ENCODE data around the gene TYRO3.
A peak's percentile ranks its signal among the peaks of the same experiment; 100 is the strongest.
"Not testable (repeated sequence)": the region's sequence is repeated elsewhere in the genome, so short reads cannot be mapped to it uniquely, and the experiment has no call there.

Gene TYRO3

DNA sequence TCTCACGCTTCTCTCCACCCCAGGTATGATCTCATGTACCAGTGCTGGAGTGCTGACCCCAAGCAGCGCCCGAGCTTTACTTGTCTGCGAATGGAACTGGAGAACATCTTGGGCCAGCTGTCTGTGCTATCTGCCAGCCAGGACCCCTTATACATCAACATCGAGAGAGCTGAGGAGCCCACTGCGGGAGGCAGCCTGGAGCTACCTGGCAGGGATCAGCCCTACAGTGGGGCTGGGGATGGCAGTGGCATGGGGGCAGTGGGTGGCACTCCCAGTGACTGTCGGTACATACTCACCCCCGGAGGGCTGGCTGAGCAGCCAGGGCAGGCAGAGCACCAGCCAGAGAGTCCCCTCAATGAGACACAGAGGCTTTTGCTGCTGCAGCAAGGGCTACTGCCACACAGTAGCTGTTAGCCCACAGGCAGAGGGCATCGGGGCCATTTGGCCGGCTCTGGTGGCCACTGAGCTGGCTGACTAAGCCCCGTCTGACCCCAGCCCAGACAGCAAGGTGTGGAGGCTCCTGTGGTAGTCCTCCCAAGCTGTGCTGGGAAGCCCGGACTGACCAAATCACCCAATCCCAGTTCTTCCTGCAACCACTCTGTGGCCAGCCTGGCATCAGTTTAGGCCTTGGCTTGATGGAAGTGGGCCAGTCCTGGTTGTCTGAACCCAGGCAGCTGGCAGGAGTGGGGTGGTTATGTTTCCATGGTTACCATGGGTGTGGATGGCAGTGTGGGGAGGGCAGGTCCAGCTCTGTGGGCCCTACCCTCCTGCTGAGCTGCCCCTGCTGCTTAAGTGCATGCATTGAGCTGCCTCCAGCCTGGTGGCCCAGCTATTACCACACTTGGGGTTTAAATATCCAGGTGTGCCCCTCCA, 19.1 kb downstream of the TYRO3 start:
- DNase-seq = no peak

DNA sequence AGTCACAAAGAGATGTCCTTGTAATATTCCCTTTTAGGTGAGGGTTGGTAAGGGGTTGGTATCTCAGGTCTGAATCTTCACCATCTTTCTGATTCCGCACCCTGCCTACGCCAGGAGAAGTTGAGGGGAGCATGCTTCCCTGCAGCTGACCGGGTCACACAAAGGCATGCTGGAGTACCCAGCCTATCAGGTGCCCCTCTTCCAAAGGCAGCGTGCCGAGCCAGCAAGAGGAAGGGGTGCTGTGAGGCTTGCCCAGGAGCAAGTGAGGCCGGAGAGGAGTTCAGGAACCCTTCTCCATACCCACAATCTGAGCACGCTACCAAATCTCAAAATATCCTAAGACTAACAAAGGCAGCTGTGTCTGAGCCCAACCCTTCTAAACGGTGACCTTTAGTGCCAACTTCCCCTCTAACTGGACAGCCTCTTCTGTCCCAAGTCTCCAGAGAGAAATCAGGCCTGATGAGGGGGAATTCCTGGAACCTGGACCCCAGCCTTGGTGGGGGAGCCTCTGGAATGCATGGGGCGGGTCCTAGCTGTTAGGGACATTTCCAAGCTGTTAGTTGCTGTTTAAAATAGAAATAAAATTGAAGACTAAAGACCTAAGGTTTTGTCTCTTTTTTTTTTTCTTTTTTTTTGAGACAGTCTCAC, 19.8 kb downstream of the TYRO3 start:
- no peak for DNase-seq

DNA sequence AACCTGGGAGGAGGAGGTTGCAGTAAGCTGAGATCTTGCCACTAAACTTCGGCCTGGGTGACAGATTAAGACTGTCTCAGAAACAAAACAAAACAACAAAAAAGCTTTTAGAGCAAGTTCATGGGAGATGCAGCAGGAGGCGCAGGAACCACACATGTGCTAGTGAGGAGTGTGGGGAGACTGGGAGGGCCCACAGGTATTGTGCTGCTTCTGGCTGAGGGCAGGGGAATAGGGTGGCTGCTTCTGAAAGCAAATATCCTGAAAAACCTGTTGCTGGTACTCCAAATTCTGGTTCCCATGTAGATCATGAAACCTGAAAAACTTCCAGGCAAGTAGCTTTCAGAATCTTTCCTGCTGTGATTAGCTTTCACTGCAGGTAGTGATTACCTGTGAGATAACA, 22.1 kb downstream of the TYRO3 start:
- no peak for DNase-seq

DNA sequence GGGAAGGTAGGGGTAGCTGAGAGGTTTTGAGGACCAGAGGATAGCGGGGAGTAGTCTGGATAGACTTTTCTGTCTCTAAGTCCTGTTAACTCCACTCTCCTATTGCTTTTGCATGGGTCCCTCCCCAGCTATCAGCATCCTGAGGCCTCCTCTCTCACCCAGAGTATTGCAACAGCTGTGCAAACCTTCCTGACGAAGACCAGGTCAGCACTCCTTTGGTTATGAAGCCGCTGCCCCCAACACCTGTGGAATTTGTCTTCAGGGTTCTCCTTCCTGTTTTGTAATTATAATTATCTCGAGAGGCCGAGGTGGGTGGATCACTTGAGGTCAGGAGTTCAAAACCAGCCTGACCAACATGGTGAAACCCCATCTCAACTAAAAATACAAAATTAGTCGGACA, 24.8 kb downstream of the TYRO3 start:
- no peak for DNase-seq

DNA sequence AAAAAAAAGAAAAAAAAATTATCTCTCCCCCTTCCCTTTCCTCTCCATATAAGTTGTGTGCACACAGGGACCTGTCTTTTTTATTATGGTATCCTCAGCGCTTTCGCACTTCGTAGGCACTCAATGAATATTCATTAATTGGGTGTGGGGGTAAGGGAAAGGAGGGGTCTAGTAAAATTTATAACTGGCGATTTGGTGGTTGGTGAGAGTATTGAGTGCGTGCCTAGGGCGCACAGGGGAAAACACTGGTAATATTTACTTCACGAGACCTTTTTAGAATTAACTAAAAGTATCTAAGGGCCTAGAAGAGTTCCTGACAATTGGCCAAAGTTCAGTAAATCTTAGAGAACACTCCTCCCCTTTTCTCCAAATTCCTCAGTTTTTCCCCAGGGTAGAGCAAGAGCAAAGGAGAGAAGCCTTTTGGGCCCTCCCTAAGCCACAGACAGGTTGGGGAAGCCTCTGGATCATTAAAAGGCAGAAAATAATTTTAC, 25.7 kb downstream of the TYRO3 start:
- DNase-seq = no peak

DNA sequence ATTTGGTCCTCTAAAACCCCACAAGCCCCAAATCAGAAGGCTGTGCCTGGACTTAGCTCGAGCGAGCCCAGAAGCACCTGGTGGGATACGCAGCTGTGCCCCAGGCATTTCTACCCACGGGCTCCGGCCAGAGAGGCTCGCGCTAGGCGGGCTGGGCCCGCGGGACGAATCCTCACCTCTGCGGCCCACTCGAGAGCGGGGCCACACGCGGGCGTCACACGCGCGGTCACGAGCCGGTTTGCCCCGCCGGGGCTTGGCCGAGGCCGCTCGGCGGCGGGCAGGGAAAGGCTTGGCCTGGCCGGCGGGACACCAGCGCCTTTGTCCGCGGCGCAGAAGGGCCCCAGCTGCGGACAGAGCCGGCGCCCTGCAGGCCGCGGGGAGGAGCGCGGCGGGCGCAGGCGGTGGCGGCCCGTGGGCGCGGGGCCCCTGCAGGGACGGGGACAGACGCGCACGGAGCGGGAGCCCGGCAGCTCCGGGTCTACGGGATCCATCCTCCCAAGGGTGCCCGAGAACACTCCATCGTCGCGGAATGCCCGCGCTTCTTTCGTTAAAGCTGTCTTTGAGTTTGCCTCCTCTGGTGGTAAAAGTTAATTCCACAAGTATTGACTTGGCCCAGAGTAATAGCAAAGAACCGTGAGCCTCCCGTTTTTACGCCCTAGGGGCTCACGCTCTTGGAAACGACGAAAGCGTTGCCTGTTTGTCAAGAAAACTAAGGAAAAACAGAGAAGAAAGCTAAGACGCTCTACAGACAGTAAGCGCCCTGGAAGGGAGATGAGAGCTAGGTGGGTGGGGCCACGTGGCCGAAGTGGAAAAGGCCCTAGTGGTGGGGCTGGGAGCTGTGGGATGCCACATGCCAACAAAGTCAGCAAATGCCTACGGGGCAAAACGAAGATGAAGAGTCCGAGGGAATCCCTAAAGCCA, 26.4 kb downstream of the TYRO3 start:
- peak; percentile 54 for DNase-seq

DNA sequence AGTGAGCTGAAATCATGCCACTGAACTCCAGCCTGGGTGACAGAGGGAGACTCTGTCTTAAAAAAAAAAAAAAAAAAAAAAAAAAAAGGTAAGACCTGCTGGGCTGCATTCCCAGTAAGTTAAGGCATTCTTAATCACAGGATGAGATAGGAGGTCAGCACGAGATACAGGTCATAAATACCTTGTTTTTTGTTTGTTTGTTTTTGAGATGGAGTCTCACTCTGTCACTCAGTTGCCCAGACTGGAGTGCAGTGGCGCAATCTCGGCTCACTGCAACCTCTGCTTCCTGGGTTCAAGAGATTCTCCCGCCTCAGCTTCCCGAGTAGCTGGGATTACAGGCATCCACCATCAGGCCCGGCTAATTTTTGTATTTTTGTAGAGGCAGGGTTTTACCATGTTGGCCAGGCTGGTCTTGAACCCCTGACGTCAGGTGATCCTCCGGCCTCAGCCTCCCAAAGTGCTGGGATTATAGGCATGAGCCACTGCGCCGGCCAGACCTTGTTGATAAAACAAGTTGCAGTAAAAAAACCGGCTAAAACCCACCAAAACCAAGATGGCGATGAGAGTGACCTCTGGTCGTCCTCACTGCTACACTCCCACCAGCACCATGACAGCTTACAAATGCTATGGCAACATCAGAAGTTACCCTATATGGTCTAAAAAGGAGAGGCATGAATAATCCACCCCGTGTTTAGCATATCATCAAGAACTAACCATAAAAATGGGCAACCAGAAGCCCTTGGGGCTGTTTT, 27.7 kb downstream of the TYRO3 start:
- DNase-seq = not testable (repeated sequence)

DNA sequence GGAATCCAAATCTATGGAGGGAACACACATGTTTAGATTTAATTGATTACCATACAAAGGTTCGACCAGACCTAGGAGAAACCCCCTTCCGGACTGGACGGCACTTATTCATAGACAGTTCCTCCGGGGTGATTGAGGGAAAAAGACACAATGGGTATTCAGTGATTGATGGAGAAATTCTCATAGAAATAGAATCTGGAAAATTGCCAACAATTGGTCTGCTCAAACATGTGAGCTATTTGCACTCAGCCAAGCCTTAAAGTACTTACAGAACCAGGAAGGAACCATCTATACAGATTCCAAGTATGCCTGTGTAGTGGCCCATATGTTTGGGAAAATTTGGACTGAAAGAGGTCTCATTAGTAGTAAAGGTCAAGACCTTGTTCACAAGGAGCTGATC, 30.0 kb downstream of the TYRO3 start:
- not testable (repeated sequence) for DNase-seq

DNA sequence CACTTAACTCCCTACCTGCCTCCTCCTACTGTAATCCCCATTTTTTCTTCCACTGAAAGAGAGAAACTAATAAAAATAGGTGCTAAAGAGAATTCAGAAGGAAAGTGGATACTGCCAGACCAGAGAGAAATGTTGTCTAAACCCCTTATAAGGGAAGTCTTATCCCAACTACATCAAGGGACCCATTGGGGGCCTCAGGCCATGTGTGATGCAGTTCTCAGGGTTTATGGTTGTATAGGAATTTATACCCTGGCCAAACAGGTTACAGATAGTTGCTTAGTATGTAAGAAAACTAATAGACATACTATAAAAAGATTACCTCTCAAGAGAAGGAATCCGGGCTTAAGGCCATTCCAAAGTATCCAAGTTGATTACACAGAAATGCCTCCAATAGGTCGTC, 30.6 kb downstream of the TYRO3 start:
- DNase-seq = not testable (repeated sequence)

DNA sequence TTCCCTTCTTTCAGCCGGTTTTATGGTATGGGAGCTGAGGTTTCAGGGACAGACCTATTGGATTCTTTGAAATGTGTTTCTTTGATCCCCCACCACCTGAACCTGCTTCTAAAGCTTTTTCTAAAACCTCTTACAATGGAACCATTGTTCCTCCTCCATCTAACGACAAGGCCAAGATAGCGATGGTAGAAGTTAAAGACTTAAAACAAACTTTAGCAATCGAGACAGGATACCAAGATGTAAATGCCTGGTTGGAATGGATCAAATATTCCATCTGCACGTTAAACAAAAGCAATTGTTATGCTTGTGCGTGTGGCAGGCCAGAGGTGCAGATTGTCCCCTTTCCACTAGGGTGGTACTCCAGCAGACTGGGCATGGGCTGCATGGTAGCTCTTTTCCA, 32.2 kb downstream of the TYRO3 start:
- not testable (repeated sequence) for DNase-seq

DNA sequence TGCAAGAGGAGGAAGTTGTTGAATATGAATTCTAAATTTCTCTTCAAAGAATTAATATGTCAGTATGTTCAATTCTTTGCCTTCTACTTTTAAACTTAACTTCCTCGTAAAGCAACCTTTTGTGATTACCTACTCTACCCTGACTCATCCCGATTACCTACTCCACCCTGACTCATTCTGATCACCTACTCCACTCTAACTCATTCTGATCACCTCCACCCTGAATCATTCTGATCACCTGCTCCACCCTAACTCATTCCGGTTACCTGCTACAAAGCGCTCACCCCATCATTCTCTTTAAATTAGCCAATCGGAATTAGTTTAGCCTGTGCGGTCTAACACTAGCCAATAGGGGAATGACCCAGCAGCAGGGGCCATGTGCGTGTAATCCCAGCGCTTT, 33.7 kb downstream of the TYRO3 start:
- not testable (repeated sequence) for DNase-seq

DNA sequence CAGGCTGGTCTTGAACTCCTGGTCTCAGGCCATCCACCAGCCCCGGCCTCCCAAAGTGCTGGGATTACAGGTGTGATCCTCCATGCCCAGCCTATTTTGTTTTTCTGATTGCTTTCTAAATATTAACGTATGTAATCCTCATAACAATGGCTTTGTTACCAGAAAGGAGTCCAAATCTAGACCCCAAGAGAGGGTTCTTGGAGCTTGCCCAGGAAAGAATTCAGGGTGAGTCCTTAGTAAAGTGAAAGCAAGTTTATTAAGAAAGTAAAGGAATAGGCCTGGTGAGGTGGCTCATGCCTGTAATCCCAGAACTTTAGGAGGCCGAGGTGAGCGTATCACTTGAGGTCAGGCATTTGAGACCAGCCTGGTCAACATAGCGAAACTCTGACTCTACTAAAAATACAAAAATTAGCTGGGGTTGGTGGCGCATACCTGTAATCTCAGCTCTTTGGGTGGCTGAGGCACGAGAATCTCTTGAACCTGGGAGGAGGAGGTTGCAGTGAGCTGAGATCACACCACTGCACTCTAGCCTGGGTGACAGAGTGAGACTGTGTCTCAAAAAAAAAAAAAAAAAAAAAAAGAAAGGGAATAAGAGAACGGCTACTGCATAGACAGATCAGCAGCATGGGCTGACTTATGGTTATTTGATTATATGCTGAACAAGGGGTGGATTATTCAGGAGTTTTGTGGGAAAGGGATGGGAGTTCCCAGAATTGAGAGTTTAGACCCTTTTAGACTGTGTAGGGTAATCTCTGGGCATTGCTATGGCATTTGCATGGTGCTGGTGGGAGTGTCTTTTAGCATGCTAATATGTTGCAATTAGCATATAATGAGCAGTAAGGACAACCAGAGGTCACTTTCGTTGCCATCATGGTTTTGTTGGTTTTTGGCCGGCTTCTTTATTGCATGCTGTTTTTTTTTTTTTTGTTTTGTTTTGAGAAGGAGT, 36.1 kb downstream of the TYRO3 start:
- DNase-seq = no peak

DNA sequence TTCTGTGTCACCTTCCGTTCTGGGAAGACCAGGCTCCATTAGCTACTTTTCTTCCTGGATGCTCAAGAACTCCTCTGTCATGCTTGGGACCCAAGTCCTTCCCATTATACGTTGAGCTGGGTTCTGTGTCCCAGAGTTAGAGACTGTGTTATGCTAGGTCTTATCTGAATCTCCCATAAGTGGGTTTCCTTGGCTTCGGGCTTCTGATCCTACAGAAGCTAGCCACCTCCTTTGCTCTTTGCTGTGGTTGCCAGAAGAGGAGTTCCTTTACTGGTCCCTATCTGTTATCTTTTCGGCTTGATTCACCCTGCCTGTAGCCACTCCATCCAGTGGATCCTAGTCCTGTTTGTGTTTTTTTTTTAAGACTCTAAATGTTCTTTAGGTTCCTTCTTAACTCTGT, 38.0 kb downstream of the TYRO3 start:
- DNase-seq = no peak

DNA sequence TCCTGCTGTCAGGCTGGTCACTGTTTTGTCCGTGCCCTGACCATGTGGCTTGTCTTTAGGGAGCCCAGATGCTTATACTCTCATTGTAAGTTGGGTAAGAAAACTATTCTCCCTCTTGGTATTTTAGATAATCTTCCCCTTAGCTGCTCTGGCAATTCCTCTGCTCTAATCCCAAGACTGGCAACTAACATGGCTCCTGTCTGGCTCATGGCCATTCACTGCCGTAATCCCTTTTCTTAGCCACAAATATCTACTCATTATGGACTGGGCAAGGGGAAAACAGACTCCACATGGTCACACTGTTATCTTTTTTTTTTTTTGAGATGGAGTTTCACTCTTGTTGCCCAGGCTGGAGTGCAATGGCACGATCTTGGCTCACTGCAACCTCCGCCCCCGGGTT, 38.8 kb downstream of the TYRO3 start:
- DNase-seq = no peak

DNA sequence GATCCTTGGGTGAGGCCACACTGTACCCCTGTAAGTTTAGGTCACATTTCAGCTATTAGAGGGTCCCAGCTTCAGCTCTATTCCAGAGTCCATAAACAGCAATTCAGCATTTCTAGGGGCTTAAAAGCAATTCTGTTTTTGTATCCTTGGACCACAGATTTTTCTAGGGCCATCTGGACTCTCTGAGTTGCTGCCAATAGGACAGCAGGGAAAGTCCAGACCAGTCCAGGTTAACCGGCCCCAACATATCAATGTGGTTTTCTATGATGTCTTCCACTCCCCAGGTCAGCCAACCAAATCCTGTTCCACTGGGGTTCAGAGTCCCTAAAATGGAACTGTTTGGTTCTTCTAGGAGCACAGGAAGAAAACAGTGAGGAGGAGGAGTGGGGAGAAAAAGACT, 40.0 kb downstream of the TYRO3 start:
- no peak for DNase-seq

DNA sequence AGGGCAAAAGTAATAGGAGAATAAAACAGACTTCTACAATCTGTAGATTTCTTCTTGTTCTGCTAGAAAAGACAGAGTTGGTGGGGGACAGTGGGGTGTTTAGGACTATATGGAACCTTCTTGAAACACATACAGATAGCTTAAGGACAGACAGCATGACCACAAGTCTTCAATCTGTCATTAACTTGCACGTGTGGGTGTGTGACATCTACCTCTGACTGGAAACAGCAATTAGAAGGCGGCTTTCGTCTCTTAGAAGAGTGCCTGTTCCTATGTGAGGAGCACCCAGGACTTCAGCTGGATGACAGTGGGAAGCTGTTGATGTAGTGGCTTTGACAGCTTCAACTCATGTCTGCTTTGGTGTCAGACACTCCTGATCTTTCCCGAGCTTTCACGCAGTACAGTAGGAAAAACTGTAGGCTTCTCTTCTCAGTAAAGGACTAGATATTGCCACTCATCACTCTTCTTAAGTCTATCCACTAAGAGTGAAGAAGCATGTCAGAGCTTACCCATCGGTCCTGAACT, 44.5 kb downstream of the TYRO3 start:
- no peak for DNase-seq

DNA sequence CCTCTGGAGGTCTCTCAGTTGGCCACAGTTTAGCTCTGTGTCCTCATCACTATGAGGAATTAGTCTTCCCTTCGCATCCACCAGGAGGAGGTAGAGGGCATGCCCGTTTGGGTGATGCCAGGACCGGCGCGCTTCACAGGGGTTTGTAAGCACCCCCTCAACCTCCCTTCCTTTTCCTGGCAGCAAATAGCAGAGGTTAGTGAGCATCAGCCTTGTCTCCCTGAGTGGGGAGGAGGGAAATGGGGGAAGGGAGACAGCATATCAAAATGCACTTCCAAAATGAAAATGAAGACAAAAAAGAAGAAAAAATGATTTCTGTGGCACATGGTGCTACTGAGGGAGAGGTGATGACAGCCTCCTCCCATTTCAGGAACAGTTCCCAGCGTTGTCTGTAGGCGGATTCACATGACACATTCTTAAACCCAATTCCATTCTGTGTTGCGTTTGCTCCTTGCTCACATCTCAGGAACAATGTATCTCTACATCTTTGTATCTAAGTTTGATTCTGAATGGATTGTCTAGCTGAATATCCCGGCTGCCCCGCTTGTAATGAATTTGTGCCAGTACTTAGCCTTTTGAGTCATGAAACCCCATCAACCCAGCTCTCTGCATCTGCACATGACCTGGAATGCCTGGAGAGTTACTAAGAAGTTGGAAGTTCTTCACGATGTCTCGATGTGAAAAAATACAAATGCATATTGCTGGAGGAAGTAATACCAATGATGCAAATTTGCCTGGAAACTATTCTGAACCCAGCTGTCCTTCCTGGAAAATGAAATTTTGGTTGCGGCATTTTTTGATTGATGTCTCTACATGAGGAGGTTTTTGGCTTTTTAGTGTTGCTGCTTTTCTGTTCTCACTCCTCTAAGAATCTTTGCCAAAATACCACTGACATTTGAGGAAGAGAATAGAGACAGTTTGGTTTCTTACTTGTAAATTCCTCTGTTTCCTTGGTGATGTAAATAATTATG, 45.2 kb downstream of the TYRO3 start:
- DNase-seq = peak; percentile 53

DNA sequence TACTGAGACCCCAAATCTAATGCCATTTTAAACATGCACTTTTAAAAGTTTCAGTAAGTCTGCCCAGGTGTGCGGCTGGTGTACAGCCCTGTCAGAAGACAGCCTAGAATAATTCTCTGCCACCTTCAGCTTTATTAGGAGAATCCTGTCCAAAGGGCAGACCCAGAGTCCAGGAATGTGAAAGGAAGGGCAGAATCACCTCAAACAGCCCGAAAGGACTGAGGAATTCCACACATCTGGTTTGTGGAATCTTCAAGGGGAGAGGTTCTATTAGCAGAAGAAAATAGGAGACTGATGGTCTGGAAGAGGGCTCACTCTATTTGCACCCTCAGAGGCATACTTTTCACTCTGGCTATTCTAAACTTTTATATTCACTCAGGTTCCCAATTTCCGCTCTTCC, 46.6 kb downstream of the TYRO3 start:
- DNase-seq = no peak

DNA sequence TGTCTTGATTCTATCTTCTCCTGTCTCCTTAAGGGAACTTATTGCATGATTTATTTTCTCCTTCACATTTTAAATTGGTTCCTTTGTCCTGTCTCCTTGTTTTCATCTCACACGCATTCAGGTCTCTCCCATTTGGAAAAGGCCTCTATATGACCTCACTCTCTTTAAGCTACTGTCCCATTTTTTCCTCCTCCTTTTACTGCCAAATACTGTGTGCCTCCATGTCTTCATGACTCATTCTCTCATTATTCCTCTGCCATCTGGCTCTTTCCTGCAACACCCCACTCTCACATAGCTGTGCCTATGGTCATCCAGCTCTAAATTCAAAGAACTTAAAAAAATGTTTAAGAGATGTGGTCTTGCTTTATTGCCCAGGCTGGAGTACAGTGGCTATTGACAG, 48.0 kb downstream of the TYRO3 start:
- DNase-seq = no peak

DNA sequence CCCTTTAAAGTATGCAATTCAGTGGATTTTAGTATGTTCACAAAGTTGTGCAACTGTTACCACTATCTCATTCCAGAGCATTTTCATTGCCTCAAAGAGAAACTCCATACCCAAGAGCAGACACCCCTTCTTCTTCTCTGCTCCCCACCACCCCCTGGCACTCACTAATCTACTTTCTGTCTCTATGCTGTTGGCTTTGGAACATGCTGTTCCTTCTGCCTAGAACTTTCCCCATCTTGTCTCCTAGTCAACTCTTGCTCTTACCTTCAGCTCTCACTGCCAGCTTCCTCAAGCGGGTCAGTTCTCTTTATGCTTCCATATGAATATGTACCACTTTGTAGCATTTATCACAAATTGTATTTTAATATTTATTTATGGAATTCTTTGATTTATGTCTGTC, 50.1 kb downstream of the TYRO3 start:
- no peak for DNase-seq

Measured in activated naive CD4-positive, alpha-beta T cell treated with anti-CD3 and anti-CD28 coated beads, Interleukin-2, amount 50 U/mL, for 16 hours (primary cell).